GM19455 (cell line): ENCODE measurements around the gene PCDHGC3.

Source experiments
- ATAC-seq: cut with Tn5 transposase; IDR thresholded peaks from one replicate; pipeline ENCODE4 v1.9.1; 2021; ENCODE audit not compliant: unreplicated experiment

The PCDHGC3 gene

GRCh38 chr5:141484641-141485311, 9.0 kb downstream of the PCDHGC3 start, which contains the start of gene PCDHGC4:
PCDHGC4 (plus strand) TSS chr5:141485030; CDS start chr5:141485174, 144 bp downstream.
- ATAC-seq = no peak

- no peak for ATAC-seq
Measured at GRCh38 chr5:141485321-141486055, 9.7 kb downstream of the PCDHGC3 start.

- ATAC-seq = no peak
Measured at GRCh38 chr5:141486091-141486490, 10.3 kb downstream of the PCDHGC3 start.

GRCh38 chr5:141487131-141487530, 11.4 kb downstream of the PCDHGC3 start:
- no peak for ATAC-seq

GRCh38 chr5:141488591-141489561, 13.1 kb downstream of the PCDHGC3 start, which contains the start of gene PCDHGC5:
PCDHGC5 (plus strand) TSS chr5:141489081; CDS start chr5:141489241, 160 bp downstream.
- no peak for ATAC-seq

- ATAC-seq = no peak
Measured at GRCh38 chr5:141489841-141490240, 14.1 kb downstream of the PCDHGC3 start.

- ATAC-seq = no peak
Measured at GRCh38 chr5:141490271-141490670, 14.5 kb downstream of the PCDHGC3 start.

GRCh38 chr5:141490771-141491170, 15.0 kb downstream of the PCDHGC3 start:
- ATAC-seq = no peak

- no peak for ATAC-seq
Measured at GRCh38 chr5:141491323-141492167, 15.8 kb downstream of the PCDHGC3 start.

- no peak for ATAC-seq
Measured at GRCh38 chr5:141492168-141492885, 16.6 kb downstream of the PCDHGC3 start.

- ATAC-seq = no peak
Measured at GRCh38 chr5:141493500-141494422, 18.0 kb downstream of the PCDHGC3 start.

- no peak for ATAC-seq
Measured at GRCh38 chr5:141494761-141495452, 19.1 kb downstream of the PCDHGC3 start.

- no peak for ATAC-seq
Measured at GRCh38 chr5:141495453-141495811, 19.7 kb downstream of the PCDHGC3 start.

GRCh38 chr5:141496038-141496437, 20.3 kb downstream of the PCDHGC3 start:
- no peak for ATAC-seq

GRCh38 chr5:141501761-141502160, 26.0 kb downstream of the PCDHGC3 start:
- no peak for ATAC-seq

- no peak for ATAC-seq
Measured at GRCh38 chr5:141503681-141504080, 27.9 kb downstream of the PCDHGC3 start.

GRCh38 chr5:141504216-141504615, 28.4 kb downstream of the PCDHGC3 start:
- no peak for ATAC-seq
